Measurements from ENCODE around the gene TSPAN5. TPM values are rescaled to one million over a fixed set of nuclear protein-coding genes. Genes with fewer than 3 reads are reported as not detected.

TSPAN5 gene
- polyA plus RNA-seq, 1 experiment, result 190 TPM

- no peak overlapping the region for H3K4me3 ChIP-seq (ENCODE audit: low read depth, low read length)
- no peak for DNase-seq (ENCODE audit: low read depth, low spot score)
- 0 out of 2 replicates have a peak, but pooled peaks cover 2% of the 10 kb centered on the region for H3K9me3 ChIP-seq (ENCODE audit: control insufficient read depth, insufficient read depth, low read length)
- no peaks in the 10 kb centered on the region for H3K27me3 ChIP-seq (ENCODE audit: control insufficient read depth, insufficient read depth, low read length)
- ChIA-PET POLR2A (no interaction called here), CTCF (no interaction called here)
- TF ChIP-seq CTCF (IDR thresholded peaks at IDR 0.05; ENCODE audit: low read depth, low read length), result no peak
- no peak overlapping the region for H3K27ac ChIP-seq (ENCODE audit: low read depth, low read length)
These were observed 101.1 kb downstream of the TSPAN5 start for GRCh38 chr4:98557194-98557892.

GRCh38 chr4:98556451-98556850 is 102.0 kb downstream of the TSPAN5 start:
- ChIA-PET POLR2A (no interaction called here), CTCF (no interaction called here)
- no peak for DNase-seq (ENCODE audit: low read depth, low spot score)
- Histone ChIP-seq H3K4me3 (ENCODE audit: low read depth, low read length) (no peak overlapping the region), H3K27ac (ENCODE audit: low read depth, low read length) (no peak overlapping the region), H3K9me3 (ENCODE audit: control insufficient read depth, insufficient read depth, low read length) (0 out of 2 replicates have a peak, but pooled peaks cover 2% of the 10 kb centered on the region), H3K27me3 (ENCODE audit: control insufficient read depth, insufficient read depth, low read length) (no peaks in the 10 kb centered on the region)
- TF ChIP-seq CTCF (IDR thresholded peaks at IDR 0.05; ENCODE audit: low read depth, low read length), result no peak

- no peaks in the 10 kb centered on the region for H3K9me3 ChIP-seq (ENCODE audit: control insufficient read depth, insufficient read depth, low read length)
- CTCF ChIA-PET, result interaction anchor here (0.7 kb wide), 1 partner anchor 64 kb away, joined by 3 read pairs; no protein-coding TSS in a partner anchor
- H3K27ac ChIP-seq (ENCODE audit: low read depth, low read length), result no peak overlapping the region
- no peak for DNase-seq (ENCODE audit: low read depth, low spot score)
- POLR2A ChIA-PET, result no interaction called here
- no peak for TF ChIP-seq CTCF (IDR thresholded peaks at IDR 0.05; ENCODE audit: low read depth, low read length)
- H3K4me3 ChIP-seq (ENCODE audit: low read depth, low read length), result no peak overlapping the region
- no peaks in the 10 kb centered on the region for H3K27me3 ChIP-seq (ENCODE audit: control insufficient read depth, insufficient read depth, low read length)
These were observed 102.5 kb downstream of the TSPAN5 start for GRCh38 chr4:98555798-98556445.

GRCh38 chr4:98546910-98547594 is 111.4 kb downstream of the TSPAN5 start:
- H3K27ac ChIP-seq (ENCODE audit: low read depth, low read length), result peak overlapping the region; percentile 58
- no peaks in the 10 kb centered on the region for H3K9me3 ChIP-seq (ENCODE audit: control insufficient read depth, insufficient read depth, low read length)
- H3K27me3 ChIP-seq (ENCODE audit: control insufficient read depth, insufficient read depth, low read length), result no peaks in the 10 kb centered on the region
- peak; percentile 29; the same call in 1 of the 2 replicates for TF ChIP-seq CTCF (IDR thresholded peaks at IDR 0.05; ENCODE audit: low read depth, low read length)
- peak overlapping the region; percentile 40 for H3K4me3 ChIP-seq (ENCODE audit: low read depth, low read length)
- POLR2A ChIA-PET, result no interaction called here
- CTCF ChIA-PET, result interaction anchor here (1.0 to 1.6 kb wide), 2 partner anchors 11 to 80 kb away, joined by 4 to 6 read pairs; no protein-coding TSS in a partner anchor
- no peak for DNase-seq (ENCODE audit: low read depth, low spot score)

Measured in AG04450 (cell line).